GM12892 (cell line): Measurements from ENCODE around the gene CCAR1.
"Not testable (repeated sequence)": the region's sequence is repeated elsewhere in the genome, so short reads cannot be mapped to it uniquely, and the experiment has no call there.

ENCODE experiments used
- DNase-seq: peaks from one replicate; pipeline ENCODE4 v3.0.0; 2011; ENCODE audit not compliant: insufficient read length
- FAIRE-seq: peaks from 2 replicates; lab custom pipeline; 2011; peaks lifted over from hg19 to GRCh38; lab: Jason Lieb, UNC
- POLR2A ChIP-seq: IDR thresholded peaks from 2 replicates; pipeline ENCODE4 v1.6.1; 2011; ENCODE audit warnings: low read depth, low read length, control low read depth
- POLR2AphosphoS5 ChIP-seq: IDR thresholded peaks from 2 replicates; pipeline ENCODE4 v1.6.1; 2011; ENCODE audit warnings: low read depth, low read length, control low read depth
- TAF1 ChIP-seq: IDR thresholded peaks from 2 replicates; pipeline ENCODE4 v1.6.1; 2011; ENCODE audit warnings: low read depth, mild to moderate bottlenecking, control low read depth, low read length, borderline replicate concordance

The CCAR1 gene

DNA sequence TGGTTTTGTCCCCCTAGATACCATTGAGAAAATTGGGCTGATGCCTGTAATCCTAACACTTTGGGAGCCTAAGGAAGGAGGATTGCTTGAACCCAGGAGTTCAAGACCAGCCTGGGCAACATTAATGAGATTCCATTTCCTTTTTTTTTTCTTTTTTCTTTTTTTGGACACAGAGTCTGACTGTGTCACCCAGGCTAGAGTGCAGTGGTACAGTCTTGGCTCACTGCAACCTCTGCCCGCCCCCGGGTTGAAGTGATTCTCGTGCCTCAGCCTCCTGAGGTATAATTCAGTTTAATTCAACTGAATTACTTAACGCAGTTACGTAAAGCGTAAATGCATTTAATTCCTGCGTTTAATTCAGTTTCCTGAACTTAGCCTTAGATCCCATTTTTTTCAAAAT, 13.3 kb downstream of the CCAR1 start:
- no peak for DNase-seq
- FAIRE-seq, result no peak
- TF ChIP-seq POLR2AphosphoS5 (no peak), TAF1 (no peak), POLR2A (no peak)

GRCh38 chr10:68735119-68735518, 14.1 kb downstream of the CCAR1 start:
- FAIRE-seq (no peak), DNase-seq (no peak)
- TF ChIP-seq POLR2A, result no peak
- TF ChIP-seq TAF1, result no peak

DNA sequence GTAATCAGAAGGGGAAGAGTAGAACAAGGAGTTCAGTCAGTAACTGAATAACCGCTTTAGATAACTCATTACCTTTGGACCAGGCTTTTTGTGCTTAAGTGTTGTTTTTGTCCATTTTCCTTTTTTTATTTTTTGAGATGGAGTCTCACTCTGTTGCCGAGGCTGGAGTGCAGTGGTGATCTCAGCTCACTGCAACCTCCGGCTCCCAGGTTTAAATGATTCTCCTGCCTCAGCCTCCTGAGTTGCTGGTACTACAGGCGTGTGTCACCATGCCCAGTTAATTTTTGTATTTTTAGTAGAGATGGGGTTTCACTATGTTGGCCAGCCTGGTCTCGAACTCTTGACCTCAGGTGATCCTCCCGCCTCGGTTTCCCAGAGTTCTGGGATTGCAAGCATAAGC, 14.7 kb downstream of the CCAR1 start:
- FAIRE-seq, DNase-seq: not testable (repeated sequence)

GRCh38 chr10:68740676-68741075, 19.6 kb downstream of the CCAR1 start:
- not testable (repeated sequence) for DNase-seq, FAIRE-seq

GRCh38 chr10:68742397-68742796, 21.4 kb downstream of the CCAR1 start:
- TF ChIP-seq POLR2A (no peak), POLR2AphosphoS5 (no peak), TAF1 (no peak)
- FAIRE-seq, result peak; percentile 51
- no peak for DNase-seq

GRCh38 chr10:68752711-68753350, 31.8 kb downstream of the CCAR1 start:
- TF ChIP-seq TAF1, result no peak
- no peak for TF ChIP-seq POLR2AphosphoS5
- TF ChIP-seq POLR2A, result no peak
- DNase-seq (no peak), FAIRE-seq (no peak)

- no peak for DNase-seq
- no peak for TF ChIP-seq POLR2A
- no peak for TF ChIP-seq POLR2AphosphoS5
- no peak for TF ChIP-seq TAF1
- FAIRE-seq, result no peak
Measured at GRCh38 chr10:68756246-68756645, 35.2 kb downstream of the CCAR1 start.

- DNase-seq (no peak), FAIRE-seq (no peak)
- TF ChIP-seq POLR2A (no peak), TAF1 (no peak), POLR2AphosphoS5 (no peak)
Measured at GRCh38 chr10:68756766-68757165, 35.7 kb downstream of the CCAR1 start.

GRCh38 chr10:68759223-68759863, 38.3 kb downstream of the CCAR1 start:
- DNase-seq (no peak), FAIRE-seq (no peak)

DNA sequence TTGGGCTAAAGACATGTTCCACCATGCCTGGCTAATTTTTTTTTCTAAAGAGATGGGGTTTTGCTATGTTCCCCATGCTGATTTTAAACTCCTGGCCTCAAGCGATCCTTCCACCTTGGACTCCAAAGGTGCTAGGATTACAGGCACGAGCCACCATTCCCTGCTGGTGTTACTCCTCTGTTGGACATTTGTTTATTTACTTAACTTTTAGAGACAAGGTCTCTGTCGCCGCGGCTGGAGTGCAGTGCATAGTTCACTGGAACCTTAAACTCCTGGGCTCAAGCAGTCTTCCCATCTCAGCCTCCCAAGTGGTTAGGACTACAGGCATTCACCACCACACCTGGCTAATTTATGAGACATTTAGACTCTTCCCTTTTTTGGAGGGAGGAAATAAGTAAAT, 38.9 kb downstream of the CCAR1 start:
- no peak for TF ChIP-seq POLR2AphosphoS5
- no peak for DNase-seq
- no peak for FAIRE-seq

More at GRCh38 chr10:68759223-68759863, 38.3 kb downstream of the CCAR1 start:
- TF ChIP-seq POLR2AphosphoS5 (no peak), TAF1 (no peak), POLR2A (no peak)

GRCh38 chr10:68767407-68767806, 46.4 kb downstream of the CCAR1 start:
- not testable (repeated sequence) for FAIRE-seq, DNase-seq

DNA sequence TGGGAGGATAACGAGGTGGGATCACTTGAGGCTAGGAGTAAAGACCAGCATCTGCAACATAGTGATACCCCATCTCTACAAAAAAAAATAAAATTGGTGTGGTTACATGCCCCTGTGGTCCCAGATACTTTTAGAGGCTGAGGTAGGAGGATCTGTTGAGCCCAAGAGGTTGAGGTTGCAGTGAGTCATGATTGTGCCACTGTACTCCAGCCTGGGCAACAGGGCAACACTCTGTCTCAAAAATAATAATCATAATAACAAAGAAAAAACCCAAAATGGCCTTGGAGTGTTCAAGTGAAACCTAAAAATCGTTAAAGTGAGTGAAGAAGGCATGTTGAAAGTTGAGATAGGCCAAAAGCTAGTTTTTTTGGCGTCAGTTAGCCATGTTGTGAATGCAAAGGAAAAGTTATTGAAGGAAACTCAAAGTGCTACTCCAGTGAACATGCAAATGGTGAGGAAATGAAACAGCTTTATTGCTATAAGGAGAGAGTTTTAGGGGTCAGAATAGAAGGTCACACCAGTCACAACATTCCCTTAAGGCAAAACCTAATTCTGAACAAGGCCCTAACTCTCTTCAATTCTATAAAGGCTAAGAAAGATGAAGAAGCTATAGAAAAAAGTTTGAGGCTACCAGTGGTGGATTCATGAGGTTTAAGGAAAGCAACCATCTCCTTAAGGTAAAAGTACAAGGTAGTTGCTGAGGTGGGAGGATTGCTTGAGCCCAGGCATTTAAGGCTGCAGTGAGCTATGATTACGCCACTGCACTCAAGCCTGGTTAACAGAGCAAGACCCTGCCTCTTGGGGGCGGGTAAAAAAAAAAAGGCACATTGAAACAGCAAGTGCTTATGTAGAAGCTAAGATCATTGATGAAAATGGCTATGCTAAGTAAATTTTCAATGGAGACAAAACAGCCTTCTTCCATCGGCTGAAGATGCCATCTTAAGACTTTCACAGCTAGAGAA, 60.9 kb downstream of the CCAR1 start:
- DNase-seq, result no peak
- no peak for TF ChIP-seq POLR2A
- no peak for TF ChIP-seq TAF1
- no peak for TF ChIP-seq POLR2AphosphoS5
- FAIRE-seq, result no peak
